Testis (tissue), 3 donors: ENCODE measurements around the gene FAM13C. TPM values are rescaled to one million over a fixed set of nuclear protein-coding genes. Genes with fewer than 3 reads are reported as not detected.

Experiments
- DNase-seq: peaks from one replicate; pipeline ENCODE4 v3.0.0-alpha.2; 2019
- H3K27ac ChIP-seq, 2 donors: fragments of 200-600 bp; sonication (generic); one replicate each; pipeline ENCODE4 v1.5.1; 2019
- H3K27me3 ChIP-seq: fragments of 200-600 bp; sonication (generic); one replicate; pipeline ENCODE4 v1.5.1; 2019
- H3K36me3 ChIP-seq: fragments of 200-600 bp; sonication (generic); one replicate; pipeline ENCODE4 v1.5.1; 2017; ENCODE audit warnings: low read depth; ENCODE audit errors: missing control alignments
- H3K4me1 ChIP-seq: fragments of 200-600 bp; sonication (generic); one replicate; pipeline ENCODE4 v1.5.1; 2019
- H3K4me3 ChIP-seq, 2 donors: fragments of 200-600 bp; sonication (generic); one replicate each; pipeline ENCODE4 v1.5.1; 2017 to 2019
- H3K9me3 ChIP-seq: fragments of 200-600 bp; sonication (generic); one replicate; pipeline ENCODE4 v1.5.1; 2017
- CTCF ChIP-seq, 3 experiments: fragments of 450-650 bp in 2 of 3; fragments of 200-600 bp in 1 of 3; sonication (generic) in 1 of 3; IDR thresholded peaks; one replicate each; pipeline ENCODE4 v1.5.1; 2016 to 2019; ENCODE audit warnings: antibody characterized with exemption in 3 of 3, mild to moderate bottlenecking in 2 of 3, moderate library complexity in 1 of 3
- POLR2A ChIP-seq: fragments of 450-650 bp; IDR thresholded peaks from one replicate; pipeline ENCODE4 v1.6.1; 2017; ENCODE audit warnings: antibody characterized with exemption, mild to moderate bottlenecking, moderate library complexity
- WGBS, 2 donors: methylation state at CpG; one replicate each; pipeline ENCODE4 v1.1.5; 2018; 5-methylcytosine and 5-hydroxymethylcytosine counted together
- intact Hi-C: fragments of 100-400 bp; cut with DNase I; formaldehyde crosslinking; loops from one replicate; pipeline ENCODE4 v1.15.1; 2023; ENCODE audit warnings: low total_unique reads
- polyA plus RNA-seq: library from polyadenylated mRNA; stranded (reverse); fragments of 350-450 nt; fragmentation: Illumina TruSeq; extraction: RNeasy Lipid Tissue Mini Kit (QIAGEN cat#74804); gene quantifications from one replicate; pipeline ENCODE4 v1.2.3, GENCODE V29; 2014; ENCODE audit warnings: low read depth, low replicate concordance; ENCODE audit not compliant: insufficient read depth
- total RNA-seq, 2 donors: library from RNA; depleted of rRNA; stranded (reverse); fragments of >200 nt; gene quantifications; one replicate each; pipeline ENCODE4 v1.2.3, GENCODE V29; 2016

FAM13C gene
- total and polyA plus RNA-seq, 3 donors from 2014 or later, result 12.9 to 50.9 (median 38.5) TPM

GRCh38 chr10:59245686-59246085, 116.7 kb downstream of the FAM13C start:
- TF ChIP-seq CTCF (IDR thresholded peaks at IDR 0.05) (no peak), POLR2A (no peak)
- no peak for DNase-seq
- no peaks in the 10 kb centered on the region for H3K27me3 ChIP-seq
- 81 to 92% methylated on average over 1 of the region's 1 CpG for WGBS, 2 donors
- no peaks in the 10 kb centered on the region for H3K36me3 ChIP-seq
- no peak overlapping the region for H3K27ac ChIP-seq
- H3K4me1 ChIP-seq, result no peaks in the 10 kb centered on the region
- intact Hi-C loops, result no loop called here
- no peak overlapping the region for H3K4me3 ChIP-seq
- H3K9me3 ChIP-seq, result no peaks in the 10 kb centered on the region

GRCh38 chr10:59244871-59245270, 117.5 kb downstream of the FAM13C start:
- no peaks in the 10 kb centered on the region for H3K9me3 ChIP-seq
- WGBS, 2 donors, result 90 to 92% methylated on average over 1 of the region's 1 CpG
- no peaks in the 10 kb centered on the region for H3K4me1 ChIP-seq
- H3K4me3 ChIP-seq, result no peak overlapping the region
- intact Hi-C loops, result no loop called here
- H3K27ac ChIP-seq, result no peak overlapping the region
- TF ChIP-seq CTCF (IDR thresholded peaks at IDR 0.05), result no peak
- no peak for TF ChIP-seq POLR2A
- no peaks in the 10 kb centered on the region for H3K27me3 ChIP-seq
- DNase-seq, result no peak
- H3K36me3 ChIP-seq, result no peaks in the 10 kb centered on the region

GRCh38 chr10:59243611-59244195, 118.6 kb downstream of the FAM13C start:
- Histone ChIP-seq H3K36me3 (no peaks in the 10 kb centered on the region), H3K4me1 (no peaks in the 10 kb centered on the region), H3K27me3 (no peaks in the 10 kb centered on the region), H3K9me3 (no peaks in the 10 kb centered on the region), H3K27ac (no peak overlapping the region), H3K4me3 (no peak overlapping the region)
- TF ChIP-seq CTCF (IDR thresholded peaks at IDR 0.05), result no peak
- no peak for TF ChIP-seq POLR2A
- no peak for DNase-seq
- intact Hi-C loops, result no loop called here
- WGBS, 2 donors, result 90 to 91% methylated on average over 2 of the region's 2 CpGs

GRCh38 chr10:59242991-59243390, 119.4 kb downstream of the FAM13C start:
- H3K27ac ChIP-seq, result no peak overlapping the region
- H3K9me3 ChIP-seq, result no peaks in the 10 kb centered on the region
- H3K4me1 ChIP-seq, result no peaks in the 10 kb centered on the region
- no peak overlapping the region for H3K4me3 ChIP-seq
- H3K36me3 ChIP-seq, result no peaks in the 10 kb centered on the region
- H3K27me3 ChIP-seq, result no peaks in the 10 kb centered on the region
- TF ChIP-seq CTCF (IDR thresholded peaks at IDR 0.05), result no peak
- TF ChIP-seq POLR2A, result no peak
- 89 to 95% methylated on average over 3 of the region's 3 CpGs for WGBS, 2 donors
- no peak for DNase-seq
- intact Hi-C loops, result no loop called here

- Histone ChIP-seq H3K9me3 (no peaks in the 10 kb centered on the region), H3K27me3 (no peaks in the 10 kb centered on the region), H3K4me1 (no peaks in the 10 kb centered on the region), H3K27ac (no peak overlapping the region), H3K36me3 (no peaks in the 10 kb centered on the region), H3K4me3 (no peak overlapping the region)
- TF ChIP-seq CTCF (IDR thresholded peaks at IDR 0.05) (no peak), POLR2A (no peak)
- no peak for DNase-seq
- intact Hi-C loops, result no loop called here
- WGBS, 2 donors, result 93 to 100% methylated on average over 1 of the region's 1 CpG
These were observed 120.3 kb downstream of the FAM13C start for GRCh38 chr10:59242057-59242456.
